H1 (cell line): ENCODE results near the gene HLA-DQA2.

Source experiments
- ATF3 ChIP-seq: IDR thresholded peaks from 2 replicates; pipeline ENCODE4 v1.6.1; 2011; ENCODE audit warnings: low read depth, mild to moderate bottlenecking, low read length; ENCODE audit not compliant: insufficient read depth
- CTCF ChIP-seq, 3 experiments: IDR thresholded peaks; 1 replicate in 2 of 3; 2 replicates in 1 of 3; pipeline versions ENCODE4 v1.5.1 to v1.6.1; 2011; ENCODE audit warnings: low read length in 3 of 3, mild to moderate bottlenecking in 3 of 3, inconsistent platforms in 2 of 3, low read depth in 1 of 3, moderate library complexity in 1 of 3; ENCODE audit not compliant: insufficient read depth in 1 of 3; ENCODE audit errors: control extremely low read depth in 1 of 3
- GABPA ChIP-seq: IDR thresholded peaks from 2 replicates; pipeline ENCODE4 v1.6.1; 2011; ENCODE audit warnings: mild to moderate bottlenecking, low read length, moderate library complexity, borderline replicate concordance; ENCODE audit not compliant: insufficient read depth
- SP2 ChIP-seq: IDR thresholded peaks from 2 replicates; pipeline ENCODE4 v1.6.1; 2012; ENCODE audit warnings: mild to moderate bottlenecking, low read length, inconsistent platforms

DNA sequence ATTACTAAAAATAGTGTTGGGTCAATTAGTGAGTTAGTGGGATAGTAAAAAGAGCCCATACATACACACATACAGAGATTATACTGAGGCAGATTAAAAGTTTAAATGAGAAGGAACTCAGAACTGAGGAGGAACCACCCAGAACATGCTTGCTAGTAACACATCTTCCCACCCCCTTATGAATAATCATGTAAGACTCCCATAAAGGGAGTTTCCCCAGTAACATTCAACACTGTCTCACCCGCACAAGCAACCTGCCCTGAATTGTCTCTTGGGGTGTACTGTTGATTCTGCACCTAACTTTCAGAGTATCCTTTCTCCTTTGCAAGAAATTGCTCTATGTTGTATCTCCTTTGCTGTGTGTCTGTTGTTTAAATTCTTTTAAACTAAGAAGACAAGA, 33.2 kb downstream of the HLA-DQA2 start:
- TF ChIP-seq SP2 (no peak), GABPA (no peak), CTCF (IDR thresholded peaks at IDR 0.05; ENCODE audit: control extremely low read depth in 1 of 3, insufficient read depth in 1 of 3, low read depth in 1 of 3, low read length in 3 of 3) (no peak), ATF3 (no peak)
